GM18517 (cell line): ENCODE results near the gene SMIM10L2A.
"Not testable (repeated sequence)": the region's sequence is repeated elsewhere in the genome, so short reads cannot be mapped to it uniquely, and the experiment has no call there.

Experiments used
- ATAC-seq: cut with Tn5 transposase; IDR thresholded peaks from one replicate; pipeline ENCODE4 v1.9.1; 2021; ENCODE audit warnings: mild to moderate bottlenecking, moderate library complexity; ENCODE audit not compliant: unreplicated experiment

Gene SMIM10L2A

DNA sequence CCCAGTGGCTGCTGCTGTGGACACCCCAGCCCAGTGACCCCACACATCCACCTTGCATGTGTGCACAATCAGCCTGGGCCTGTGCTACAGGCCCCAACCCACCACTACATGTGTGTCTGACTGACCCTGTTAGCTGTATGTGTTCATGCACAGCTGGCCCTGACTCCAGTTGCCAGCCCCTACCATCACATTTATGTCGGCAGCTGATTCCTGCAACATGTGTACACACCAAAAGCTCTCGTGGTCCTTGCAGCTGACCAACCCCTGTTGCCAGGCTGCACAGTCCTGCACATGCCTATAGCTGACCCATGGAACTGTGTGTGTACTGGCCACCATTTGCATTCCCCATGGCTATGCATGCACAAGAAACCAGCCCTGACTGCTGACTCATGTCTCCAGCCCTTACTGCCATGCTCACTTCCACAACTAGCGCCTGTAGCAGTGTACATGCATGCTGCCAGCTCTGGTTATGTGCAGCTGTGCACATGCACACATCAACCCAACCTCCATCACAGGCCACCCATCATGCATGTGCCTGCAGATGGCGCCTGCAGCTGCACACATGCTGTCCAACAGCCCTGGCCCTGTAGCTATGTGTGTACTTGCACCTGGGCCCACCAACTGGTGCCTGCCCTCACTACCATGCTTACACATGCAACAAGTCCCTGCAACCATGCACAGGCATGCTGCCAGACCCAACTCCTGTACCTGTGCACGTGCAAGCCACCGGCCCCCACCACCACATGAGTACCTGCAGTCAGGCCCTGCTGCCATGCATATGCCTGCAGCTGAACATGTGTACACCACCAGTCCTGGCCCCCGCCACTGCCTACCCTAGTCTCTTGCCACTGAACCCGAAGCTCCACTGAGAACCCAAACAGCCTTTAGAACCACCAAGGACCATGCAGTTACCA lies 28.1 kb downstream of the SMIM10L2A start:
- ATAC-seq, result no peak

DNA sequence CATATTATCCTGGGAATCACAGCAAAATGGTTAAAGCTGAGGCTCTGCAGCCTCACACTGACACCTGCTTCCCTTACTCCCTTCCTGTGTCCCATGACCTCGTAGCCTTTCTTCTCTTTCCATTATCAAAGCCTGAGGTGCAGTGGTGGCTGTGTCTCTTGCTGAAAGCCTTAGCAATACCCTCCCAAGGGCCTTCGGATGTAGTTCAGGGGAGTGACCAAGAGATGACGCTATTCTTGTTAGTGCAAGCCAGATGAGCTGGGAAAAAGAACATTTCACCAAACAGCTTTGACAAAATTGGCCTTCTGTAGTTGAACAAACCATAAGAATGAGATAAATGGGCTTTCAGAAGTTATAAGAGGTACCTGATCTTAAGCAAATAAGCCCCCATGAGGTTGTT lies 31.6 kb downstream of the SMIM10L2A start:
- ATAC-seq, result no peak

DNA sequence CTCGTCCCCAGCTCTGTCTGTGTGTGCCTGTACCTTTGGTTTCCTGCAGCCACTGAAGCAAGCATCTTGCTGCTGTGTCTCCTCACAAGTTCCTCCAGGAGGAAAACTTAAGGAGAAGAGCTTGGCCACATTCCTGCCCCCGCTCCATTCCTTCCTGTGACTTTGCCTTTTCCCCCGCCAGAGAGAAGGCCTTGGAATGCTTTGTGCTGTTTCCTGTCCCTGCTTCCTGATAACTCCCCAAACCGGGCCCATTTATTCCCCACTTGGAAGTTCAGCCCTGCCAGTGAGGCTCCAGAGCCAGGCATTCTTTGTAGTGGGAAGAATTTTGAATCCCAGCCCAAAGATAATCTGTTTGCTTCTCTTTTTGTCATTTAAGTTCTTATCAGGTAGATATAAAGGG lies 33.1 kb downstream of the SMIM10L2A start:
- ATAC-seq, result no peak

DNA sequence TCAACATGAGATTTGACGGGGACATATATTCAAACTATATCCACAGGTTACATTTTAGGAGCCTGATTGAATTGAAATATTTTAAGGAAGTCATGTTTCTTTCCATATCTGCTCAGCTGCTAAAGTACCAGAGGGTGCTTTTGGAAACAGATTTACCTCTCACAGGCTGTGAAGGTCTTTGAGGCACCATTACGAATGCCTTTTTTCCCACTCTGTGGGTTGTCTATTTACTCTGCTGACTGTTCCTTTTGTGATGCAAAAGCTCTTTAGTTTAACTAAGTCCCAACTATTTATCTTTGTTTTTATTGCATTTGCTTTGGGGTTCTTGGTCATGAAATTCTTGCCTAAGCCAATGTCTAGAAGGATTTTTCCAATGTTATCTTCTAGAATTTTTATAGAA lies 40.0 kb downstream of the SMIM10L2A start:
- ATAC-seq, result not testable (repeated sequence)

DNA sequence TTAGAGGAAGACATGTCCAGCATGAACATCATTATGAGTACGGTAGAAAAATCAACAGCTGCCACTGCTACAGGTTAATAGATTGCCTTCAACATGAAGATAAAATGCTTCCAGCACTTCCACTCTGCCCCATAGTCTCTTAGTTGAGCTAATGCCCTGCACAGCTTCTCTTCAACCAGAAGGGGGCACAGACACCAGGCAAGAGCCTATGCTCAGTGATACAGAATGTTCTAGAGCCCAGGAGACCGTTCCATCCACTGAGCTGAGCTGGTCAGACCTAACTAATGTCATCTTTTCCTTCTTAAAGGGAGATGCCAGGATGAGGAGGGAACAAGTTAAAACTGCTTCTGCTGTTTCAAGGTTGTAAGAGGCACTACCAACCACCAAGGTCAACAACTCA lies 42.2 kb downstream of the SMIM10L2A start:
- no peak for ATAC-seq

DNA sequence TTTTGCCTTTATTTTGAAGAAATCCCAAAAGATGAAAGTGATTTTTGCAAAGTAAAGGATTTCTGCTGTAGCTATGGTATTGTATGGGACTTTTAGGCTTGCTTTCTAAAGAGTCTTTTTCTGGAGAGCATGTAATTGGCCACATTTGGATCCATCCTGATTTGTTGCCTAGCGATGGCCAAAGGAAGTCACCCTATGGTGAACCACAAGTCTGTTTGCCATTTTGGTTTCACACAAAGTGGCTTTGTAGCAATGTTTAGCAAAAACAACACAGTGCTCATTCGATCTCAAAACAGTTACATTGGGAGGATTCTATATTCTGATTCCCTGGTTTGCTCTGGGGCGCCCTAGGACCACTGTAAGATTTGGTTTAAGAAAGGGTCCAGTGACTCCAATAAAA lies 54.6 kb downstream of the SMIM10L2A start:
- ATAC-seq, result no peak

DNA sequence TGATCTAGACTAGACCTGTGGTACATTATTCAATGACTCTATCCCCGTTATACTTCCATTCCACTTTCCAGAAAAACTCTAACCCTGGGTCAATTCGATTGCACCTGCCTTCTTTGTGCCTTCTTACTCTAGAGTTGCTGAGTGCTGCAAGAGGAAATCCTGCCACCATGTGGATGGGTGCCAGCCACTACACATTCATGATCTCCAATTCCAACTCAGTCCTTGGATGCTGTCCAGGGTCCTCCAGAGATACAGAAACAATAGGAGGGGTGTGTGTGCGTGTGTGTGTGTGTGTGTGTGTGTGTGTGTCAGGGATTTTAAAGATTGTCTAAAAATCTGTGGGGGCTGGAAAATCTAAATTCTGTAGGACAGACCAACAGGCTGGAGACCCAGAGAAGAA lies 55.8 kb downstream of the SMIM10L2A start:
- ATAC-seq, result no peak
